H1 (cell line): ENCODE results near the gene TWIST1. TPM values are rescaled to one million over a fixed set of nuclear protein-coding genes. Genes with fewer than 3 reads are reported as not detected.

Source experiments
- CTCF ChIA-PET: fragments of 300-600 bp; sonication (Branson Sonifier 250); formaldehyde crosslinking; loops from one replicate; lab custom pipeline; 2021; ENCODE audit not compliant: partially characterized antibody; lab: Charles Lee
- POLR2A ChIA-PET: fragments of 300-600 bp; sonication (Branson Sonifier 250); formaldehyde crosslinking; loops from one replicate; lab custom pipeline; 2021; ENCODE audit warnings: inconsistent platforms; ENCODE audit not compliant: partially characterized antibody; lab: Charles Lee
- DNase-seq, 2 experiments: peaks; one replicate each; pipeline versions ENCODE4 v3.0.0 to v3.0.0-alpha.2; 2010 to 2022; ENCODE audit warnings: low spot score in 2 of 2, low read depth in 1 of 2, mixed read lengths in 1 of 2
- FAIRE-seq: peaks from 2 replicates; lab custom pipeline; 2011; peaks lifted over from hg19 to GRCh38; lab: Jason Lieb, UNC
- H2AFZ ChIP-seq: 2 replicates; pipeline ENCODE4 v1.8.1; 2012; ENCODE audit warnings: low read length, inconsistent platforms
- H2AK5ac ChIP-seq: 2 replicates; pipeline ENCODE4 v1.6.1; 2013; ENCODE audit warnings: low read depth, low read length
- H2BK120ac ChIP-seq: replicated peaks from 2 replicates; pipeline ENCODE3; 2013; ENCODE audit warnings: low read depth, low read length, inconsistent platforms
- H2BK12ac ChIP-seq: 2 replicates; pipeline ENCODE4 v1.6.1; 2013; ENCODE audit warnings: low read depth, low read length
- H2BK15ac ChIP-seq: 2 replicates; pipeline ENCODE4 v1.6.1; 2013; ENCODE audit warnings: low read length
- H2BK20ac ChIP-seq: 2 replicates; pipeline ENCODE4 v1.6.1; 2013; ENCODE audit warnings: low read length
- H2BK5ac ChIP-seq: 2 replicates; pipeline ENCODE4 v1.6.1; 2013; ENCODE audit warnings: low read depth, low read length
- H3K14ac ChIP-seq: 2 replicates; pipeline ENCODE4 v1.6.1; 2013; ENCODE audit warnings: inconsistent platforms; ENCODE audit not compliant: insufficient read length
- H3K18ac ChIP-seq: 2 replicates; pipeline ENCODE4 v1.6.1; 2013; ENCODE audit warnings: low read length; ENCODE audit errors: extremely low read depth
- H3K23ac ChIP-seq: 2 replicates; pipeline ENCODE4 v1.6.1; 2013; ENCODE audit warnings: inconsistent platforms; ENCODE audit not compliant: insufficient read length
- H3K23me2 ChIP-seq: 2 replicates; pipeline ENCODE4 v1.6.1; 2013; ENCODE audit warnings: low read depth, low read length
- H3K27ac ChIP-seq: 2 replicates; pipeline ENCODE4 v1.6.1; 2011; ENCODE audit warnings: low read depth, low read length, inconsistent platforms
- H3K27me3 ChIP-seq, 4 experiments: replicated peaks in 1 of 4; 1 replicate in 1 of 4; 2 replicates in 3 of 4; pipeline versions ENCODE4 v1.6.1 to v1.8.1; 2011 to 2013; ENCODE audit warnings: low read length in 3 of 4, mild to moderate bottlenecking in 3 of 4, inconsistent platforms in 2 of 4, mixed read lengths in 2 of 4, moderate library complexity in 1 of 4; ENCODE audit not compliant: control insufficient read depth in 3 of 4, insufficient read depth in 3 of 4; ENCODE audit errors: extremely low read depth in 1 of 4
- H3K36me3 ChIP-seq, 4 experiments: 2 replicates each; pipeline versions ENCODE4 v1.6.1 to v1.8.1; 2011 to 2013; ENCODE audit warnings: mild to moderate bottlenecking in 4 of 4, low read length in 3 of 4, moderate library complexity in 2 of 4, control low read depth in 1 of 4, inconsistent platforms in 1 of 4; ENCODE audit not compliant: insufficient read depth in 4 of 4, control insufficient read depth in 2 of 4
- H3K4ac ChIP-seq: replicated peaks from 2 replicates; pipeline ENCODE3; 2013; ENCODE audit warnings: low read length, low read depth, mixed read lengths, inconsistent platforms; ENCODE audit not compliant: insufficient read length
- H3K4me1 ChIP-seq, 4 experiments: replicated peaks in 1 of 4; 1 replicate in 1 of 4; 2 replicates in 3 of 4; pipeline versions ENCODE4 v1.6.1 to v1.8.1; 2011 to 2013; ENCODE audit warnings: low read length in 3 of 4, inconsistent platforms in 2 of 4, mixed read lengths in 1 of 4; ENCODE audit not compliant: insufficient read depth in 4 of 4, control insufficient read depth in 3 of 4
- H3K4me2 ChIP-seq, 2 experiments: 2 replicates each; pipeline versions ENCODE4 v1.6.1 to v1.8.1; 2011 to 2013; ENCODE audit warnings: low read depth in 2 of 2, low read length in 2 of 2, control low read depth in 1 of 2, inconsistent platforms in 1 of 2, mild to moderate bottlenecking in 1 of 2; ENCODE audit not compliant: insufficient read depth in 1 of 2
- H3K4me3 ChIP-seq, 4 experiments: fragments of 200-600, 300-600 bp in 1 of 4; sonication (generic), shearing (Covaris generic), sonication (Bioruptor Twin) in 1 of 4; 2 replicates each; pipeline versions ENCODE4 v1.5.1 to v1.8.1; 2011 to 2016; ENCODE audit warnings: low read length in 4 of 4, low read depth in 3 of 4, control low read depth in 2 of 4, inconsistent platforms in 2 of 4, mild to moderate bottlenecking in 2 of 4, mixed read lengths in 1 of 4, moderate library complexity in 1 of 4; ENCODE audit not compliant: insufficient read depth in 2 of 4; ENCODE audit errors: extremely low read depth in 1 of 4
- H3K56ac ChIP-seq: replicated peaks from 2 replicates; pipeline ENCODE3; 2013; ENCODE audit warnings: low read depth, mild to moderate bottlenecking, mixed read lengths, low read length, inconsistent platforms; ENCODE audit not compliant: insufficient read length
- H3K79me1 ChIP-seq: 2 replicates; pipeline ENCODE4 v1.6.1; 2013; ENCODE audit warnings: low read depth, low read length, control low read depth
- H3K79me2 ChIP-seq, 2 experiments: 2 replicates each; pipeline versions ENCODE4 v1.6.1 to v1.8.1; 2012 to 2013; ENCODE audit warnings: low read length in 2 of 2, mild to moderate bottlenecking in 2 of 2, inconsistent platforms in 1 of 2; ENCODE audit not compliant: insufficient read depth in 2 of 2, control insufficient read depth in 1 of 2
- H3K9ac ChIP-seq, 4 experiments: replicated peaks in 1 of 4; 1 replicate in 1 of 4; 2 replicates in 3 of 4; pipeline versions ENCODE4 v1.6.1 to v1.8.1; 2011 to 2013; ENCODE audit warnings: low read depth in 3 of 4, low read length in 3 of 4, control low read depth in 2 of 4, mild to moderate bottlenecking in 2 of 4, moderate library complexity in 2 of 4, inconsistent platforms in 1 of 4; ENCODE audit errors: extremely low read depth in 1 of 4
- H3K9me3 ChIP-seq, 2 experiments: 2 replicates each; pipeline versions ENCODE4 v1.6.1 to v1.8.1; 2012 to 2013; ENCODE audit warnings: mild to moderate bottlenecking in 2 of 2, moderate library complexity in 2 of 2, control low read depth in 1 of 2, inconsistent platforms in 1 of 2, low read depth in 1 of 2, low read length in 1 of 2, mixed read lengths in 1 of 2; ENCODE audit not compliant: insufficient read depth in 2 of 2
- H4K20me1 ChIP-seq, 2 experiments: replicated peaks in 1 of 2; 2 replicates each; pipeline versions ENCODE3 to v1.8.1; 2011 to 2013; ENCODE audit warnings: inconsistent platforms in 2 of 2, low read length in 2 of 2, mild to moderate bottlenecking in 1 of 2; ENCODE audit not compliant: insufficient read depth in 2 of 2, control insufficient read depth in 1 of 2
- H4K5ac ChIP-seq: 2 replicates; pipeline ENCODE4 v1.6.1; 2013; ENCODE audit warnings: low read length, low read depth, mixed read lengths, inconsistent platforms; ENCODE audit not compliant: insufficient read length
- H4K8ac ChIP-seq: 2 replicates; pipeline ENCODE4 v1.8.0; 2013; ENCODE audit warnings: mild to moderate bottlenecking, moderate library complexity, low read length, inconsistent platforms; ENCODE audit not compliant: insufficient read depth; ENCODE audit errors: extremely low read depth
- H4K91ac ChIP-seq: replicated peaks from 2 replicates; pipeline ENCODE3; 2013; ENCODE audit warnings: low read length, mixed read lengths, inconsistent platforms; ENCODE audit not compliant: insufficient read length
- BACH1 ChIP-seq: IDR thresholded peaks from 2 replicates; pipeline ENCODE4 v1.6.1; 2012; ENCODE audit warnings: low read length, improper control_type of control experiment
- CREB1 ChIP-seq: IDR thresholded peaks from 2 replicates; pipeline ENCODE4 v1.6.1; 2012; ENCODE audit warnings: inconsistent platforms
- GABPA ChIP-seq: IDR thresholded peaks from 2 replicates; pipeline ENCODE4 v1.6.1; 2011; ENCODE audit warnings: mild to moderate bottlenecking, low read length, moderate library complexity, borderline replicate concordance; ENCODE audit not compliant: insufficient read depth
- GTF2F1 ChIP-seq: IDR thresholded peaks from 2 replicates; pipeline ENCODE4 v1.6.1; 2012; ENCODE audit warnings: low read depth, low read length, improper control_type of control experiment, borderline replicate concordance
- HDAC2 ChIP-seq, 2 experiments: fragments of 300-600 bp in 1 of 2; sonication (generic) in 1 of 2; IDR thresholded peaks; 2 replicates each; pipeline ENCODE4 v1.6.1; 2011 to 2012; ENCODE audit warnings: low read depth in 2 of 2, low read length in 2 of 2, mild to moderate bottlenecking in 2 of 2, moderate library complexity in 2 of 2, borderline replicate concordance in 1 of 2, inconsistent platforms in 1 of 2
- RBBP5 ChIP-seq: IDR thresholded peaks from 2 replicates; pipeline ENCODE4 v1.7.1; 2012; ENCODE audit warnings: low read depth, mild to moderate bottlenecking, inconsistent platforms, low read length, moderate library complexity, borderline replicate concordance
- SAP30 ChIP-seq: fragments of 300-600 bp; sonication (generic); IDR thresholded peaks from 2 replicates; pipeline ENCODE4 v1.7.1; 2012; ENCODE audit warnings: low read length, moderate library complexity, mild to moderate bottlenecking, inconsistent platforms; ENCODE audit not compliant: insufficient read depth, insufficient replicate concordance
- SIN3A ChIP-seq, 2 experiments: IDR thresholded peaks in 1 of 2; conservative IDR thresholded peaks in 1 of 2; 2 replicates each; pipeline ENCODE4 v1.6.1; 2011 to 2012; ENCODE audit warnings: low read length in 2 of 2, improper control_type of control experiment in 1 of 2, low read depth in 1 of 2, mild to moderate bottlenecking in 1 of 2
- SIX5 ChIP-seq: IDR thresholded peaks from 2 replicates; pipeline ENCODE4 v1.6.1; 2011; ENCODE audit warnings: mild to moderate bottlenecking, low read depth, low read length
- YY1 ChIP-seq: IDR thresholded peaks from 2 replicates; pipeline ENCODE4 v1.6.1; 2011; ENCODE audit warnings: low read depth, mild to moderate bottlenecking, low read length
- ZNF274 ChIP-seq: IDR thresholded peaks from 2 replicates; pipeline ENCODE4 v1.7.0; 2012; ENCODE audit warnings: low read length, borderline replicate concordance; ENCODE audit errors: extremely low read depth
- WGBS, 2 experiments: shearing (Covaris generic) in 1 of 2; methylation state at CpG; one replicate each; pipeline versions ENCODE4 v1.1.6 to v1.1.7; 2013 to 2015; ENCODE audit warnings: low lambda C conversion rate in 2 of 2, mixed read lengths in 2 of 2, inconsistent platforms in 1 of 2, low coverage in 1 of 2, missing lambda C conversion rate in 1 of 2; ENCODE audit not compliant: insufficient replicate concordance in 2 of 2, insufficient coverage in 1 of 2, insufficient read length in 1 of 2; ENCODE audit errors: extremely low coverage in 1 of 2, missing lambda C conversion rate in 1 of 2; 5-methylcytosine and 5-hydroxymethylcytosine counted together
- polyA plus RNA-seq, 7 experiments: library from polyadenylated mRNA; depleted of rRNA in 3 of 7; stranded (reverse) in 5 of 7; unstranded in 2 of 7; fragments of >200 nt in 5 of 7; fragments of 200-250 nt in 2 of 7; gene quantifications; 1 replicate in 5 of 7; 2 replicates in 1 of 7; 4 replicates in 1 of 7; pipeline versions ENCODE4 v1.2.1 to v1.2.3, GENCODE V29; 2011 to 2013; ENCODE audit warnings: missing spikeins in 2 of 7, mixed read lengths in 2 of 7
- total RNA-seq: library from RNA; stranded (reverse); fragmentation: NEBNext Ultra II Directional; extraction: Animal tissue kit (Norgen Biotek cat#: 25700); gene quantifications from 2 replicates; pipeline ENCODE4 v1.2.1, GENCODE V29; 2021

The TWIST1 gene
- total and polyA plus RNA-seq, 2 of the 8 experiments (the other 6 are each of a cell fraction or from before 2014, with no cell fraction given), result 0.29 to 0.52 TPM

- Histone ChIP-seq H3K23ac (no peak overlapping the region), H4K5ac (no peak overlapping the region), H3K14ac (no peak overlapping the region), H3K79me2 (no peaks in the 10 kb centered on the region), H3K23me2 (peaks cover 18% of the 10 kb centered on the region), H2AFZ (peak overlapping the region; percentile 37; the same call in 1 of the 2 replicates), H3K4me2 (peak overlapping the region; percentile 87 to 96), H2AK5ac (no peak overlapping the region), H4K20me1 (peaks cover 7% of the 10 kb centered on the region in 2 experiments), H2BK12ac (peak overlapping the region; percentile 55; the same call in 1 of the 2 replicates), H2BK20ac (peak overlapping the region; percentile 63; the same call in 1 of the 2 replicates), H3K36me3 (no peaks in the 10 kb centered on the region; a peak in 1 of 8 replicates), H3K18ac (no peak overlapping the region), H2BK120ac (no peak overlapping the region), H3K79me1 (no peaks in the 10 kb centered on the region), H3K27me3 (peaks cover 61 to 88% (median 79%) of the 10 kb centered on the region in 4 experiments), H2BK5ac (0 out of 2 replicates have a peak overlapping the region, but pooled peaks have one; percentile 2), H3K9me3 (no peaks in the 10 kb centered on the region), H3K4me1 (peaks cover 13 to 39% (median 20%) of the 10 kb centered on the region in 4 experiments), H3K27ac (no peak overlapping the region), H3K4ac (no peak overlapping the region), H4K91ac (no peak overlapping the region), H2BK15ac (no peak overlapping the region), H3K9ac (peak overlapping the region in 1 of 4 experiments; percentile 50; a peak in 2 of 7 replicates), H4K8ac (no peak overlapping the region), H3K56ac (no peak overlapping the region), H3K4me3 (peak overlapping the region; percentile 37 to 62 (median 48))
- CTCF ChIA-PET, result interaction anchor here (1.3 kb wide), 1 partner anchor 36 kb away, joined by 3 read pairs; no protein-coding TSS in a partner anchor
- 1% methylated on average over 48 of the region's 48 CpGs; no CpG with 5 or more reads in 1 of the 2 experiments for WGBS, 2 experiments
- DNase-seq (peak in 1 of 2 experiments; percentile 69), FAIRE-seq (no peak)
- POLR2A ChIA-PET, result interaction anchor here (0.6 to 5.8 kb wide), 4 partner anchors 11 to 432 kb away, joined by 3 to 41 read pairs (median 4); partner anchors contain the start of genes FERD3L and TWIST1
- no peak; a peak in 1 of 4 replicates for TF ChIP-seq HDAC2 (IDR thresholded peaks at IDR 0.05; ENCODE audit: borderline replicate concordance in 1 of 2, low read depth in 2 of 2, low read length in 2 of 2)
- peak; percentile 30; the same call in 1 of the 2 replicates for TF ChIP-seq RBBP5
- no peak for TF ChIP-seq YY1
- no peak for TF ChIP-seq GABPA
- peak; percentile 23 for TF ChIP-seq SAP30
- TF ChIP-seq SIX5, result no peak
- no peak; a peak in 1 of 4 replicates for TF ChIP-seq SIN3A (conservative IDR thresholded peaks at IDR 0.05 in 1 of 2, IDR thresholded peaks at IDR 0.05 in 1 of 2; ENCODE audit: low read depth in 1 of 2, low read length in 2 of 2)
- no peak for TF ChIP-seq BACH1
- TF ChIP-seq CREB1, result no peak
- TF ChIP-seq GTF2F1, result no peak
- no peak for TF ChIP-seq ZNF274
These were observed 9.9 kb downstream of the TWIST1 start for GRCh38 chr7:19107356-19108146.
